Right lung (tissue), 10 donors: Measurements from ENCODE around the gene S100A11. TPM values are rescaled to one million over a fixed set of nuclear protein-coding genes. Genes with fewer than 3 reads are reported as not detected.
"Not testable (repeated sequence)": the region's sequence is repeated elsewhere in the genome, so short reads cannot be mapped to it uniquely, and the experiment has no call there.

Experiments used
- DNase-seq, 2 donors: peaks; one replicate each; pipeline ENCODE4 v3.0.0-alpha.2; 2013
- long read RNA-seq, 8 donors: transcript quantifications; one replicate each; lab custom pipeline, GENCODE V29; 2026
- polyA plus RNA-seq, 5 donors: library from polyadenylated mRNA; unstranded; fragments of 120-200 nt; gene quantifications; one replicate each; pipeline versions ENCODE4 v1.2.1 to v1.2.3, GENCODE V29; 2013; ENCODE audit warnings: inconsistent platforms in 1 of 5, low replicate concordance in 1 of 5; ENCODE audit not compliant: insufficient read length in 5 of 5, insufficient read depth in 1 of 5

S100A11 gene
- 100 to 1,000 TPM; 215 to 317 (median 226) TPM for polyA plus RNA-seq
- long read RNA-seq, donor 1, transcript S100A11-201 (3 exons, 594 nt) = major isoform, 280 of 315 reads
- long read RNA-seq, donor 1, partial matches to known transcripts = 35 of 315 reads
- long read RNA-seq, donor 1, other reads (novel, unspliced or antisense) = 0 of 315 reads
- long read RNA-seq, donor 2, transcript S100A11-201 (3 exons, 594 nt) = major isoform, 122 of 135 reads
- long read RNA-seq, donor 2, partial matches to known transcripts = 13 of 135 reads
- long read RNA-seq, donor 2, other reads (novel, unspliced or antisense) = 0 of 135 reads
- long read RNA-seq, donor 3, transcript S100A11-201 (3 exons, 594 nt) = major isoform, 160 of 173 reads
- long read RNA-seq, donor 3, partial matches to known transcripts = 13 of 173 reads
- long read RNA-seq, donor 3, other reads (novel, unspliced or antisense) = 0 of 173 reads
- long read RNA-seq, donor 4, transcript S100A11-201 (3 exons, 594 nt) = major isoform, 108 of 121 reads
- long read RNA-seq, donor 4, partial matches to known transcripts = 13 of 121 reads
- long read RNA-seq, donor 4, other reads (novel, unspliced or antisense) = 0 of 121 reads
- long read RNA-seq, donor 5, transcript S100A11-201 (3 exons, 594 nt) = major isoform, 190 of 207 reads
- long read RNA-seq, donor 5, partial matches to known transcripts = 17 of 207 reads
- long read RNA-seq, donor 5, other reads (novel, unspliced or antisense) = 0 of 207 reads
- long read RNA-seq, donor 6, transcript S100A11-201 (3 exons, 594 nt) = major isoform, 162 of 182 reads
- long read RNA-seq, donor 6, partial matches to known transcripts = 20 of 182 reads
- long read RNA-seq, donor 6, other reads (novel, unspliced or antisense) = 0 of 182 reads
- long read RNA-seq, donor 7, transcript S100A11-201 (3 exons, 594 nt) = major isoform, 152 of 160 reads
- long read RNA-seq, donor 7, partial matches to known transcripts = 8 of 160 reads
- long read RNA-seq, donor 7, other reads (novel, unspliced or antisense) = 0 of 160 reads
- long read RNA-seq, donor 8, transcript S100A11-201 (3 exons, 594 nt) = major isoform, 61 of 66 reads
- long read RNA-seq, donor 8, partial matches to known transcripts = 5 of 66 reads
- long read RNA-seq, donor 8, other reads (novel, unspliced or antisense) = 0 of 66 reads

DNA sequence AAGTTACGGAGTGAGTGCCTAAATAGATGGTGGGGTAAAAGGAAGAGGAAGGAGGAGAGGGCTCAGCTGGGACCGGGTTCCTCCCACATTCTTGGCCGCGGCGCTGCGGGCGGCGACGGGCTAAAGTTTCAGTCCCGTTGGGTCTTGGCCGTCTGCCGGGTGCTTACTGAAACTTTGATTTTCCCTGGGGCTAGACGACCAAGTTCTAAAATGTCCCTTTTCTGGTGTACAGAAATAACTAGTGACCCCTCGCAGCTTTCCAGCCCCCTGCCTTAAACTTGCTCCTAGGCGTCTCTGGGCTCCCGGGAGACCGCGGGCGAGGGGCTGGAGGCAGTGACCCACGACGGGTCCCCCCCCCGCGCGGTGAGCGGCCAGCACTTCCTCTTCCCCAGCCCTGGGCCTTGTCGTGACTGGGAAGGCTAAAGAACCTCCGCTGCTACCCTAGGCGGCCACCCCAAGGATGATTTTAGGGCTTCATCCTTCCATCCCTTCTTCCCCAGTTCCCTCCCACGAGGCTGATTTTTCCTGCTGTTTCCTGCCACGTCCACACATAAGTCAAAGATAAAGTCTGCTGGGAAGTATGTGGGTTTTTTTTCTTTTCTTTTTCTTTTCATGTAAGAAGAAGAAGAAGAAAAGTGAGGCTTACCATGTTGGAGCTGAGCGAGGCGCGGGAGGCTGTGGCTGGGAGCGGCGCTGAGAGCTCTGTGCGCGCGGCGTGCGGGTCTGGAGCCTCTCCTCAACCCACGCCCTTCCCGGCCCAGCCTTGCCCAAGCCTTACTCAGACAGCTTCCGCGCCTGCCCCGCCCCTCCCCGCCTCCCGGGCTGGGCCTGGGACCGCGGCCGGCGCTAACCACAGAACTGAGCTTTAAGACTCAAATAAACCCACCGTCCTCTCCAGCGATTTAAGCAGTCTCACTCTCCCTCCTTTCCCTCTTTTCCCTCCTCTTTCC, at the start of gene S100A11:
TSS of gene S100A11 (minus strand) at position 738 of the 950 bp plus-strand sequence. CDS start at position 649, 89 bp downstream.
- peak; percentile 78 to 79 for DNase-seq

DNA sequence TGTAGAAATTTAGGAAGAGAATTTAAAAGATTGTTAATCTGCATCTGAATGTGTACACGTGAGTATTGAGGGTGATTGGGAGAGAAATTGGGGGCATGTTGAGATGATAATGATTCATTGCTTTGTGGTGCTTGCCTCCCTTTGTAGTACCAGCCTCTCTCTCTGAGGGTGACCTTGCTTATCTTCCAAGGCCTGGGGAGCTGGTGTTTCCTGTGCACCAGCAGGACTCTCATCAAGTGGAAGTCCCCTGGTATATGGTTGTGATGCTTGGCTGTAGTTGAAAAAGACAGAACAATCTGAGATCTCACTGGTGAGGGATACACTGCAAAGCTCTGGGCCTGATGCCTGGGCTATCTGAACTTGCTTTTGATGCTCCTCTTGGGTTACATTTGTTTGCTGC, 48.0 kb upstream of the S100A11 start:
- DNase-seq = no peak

DNA sequence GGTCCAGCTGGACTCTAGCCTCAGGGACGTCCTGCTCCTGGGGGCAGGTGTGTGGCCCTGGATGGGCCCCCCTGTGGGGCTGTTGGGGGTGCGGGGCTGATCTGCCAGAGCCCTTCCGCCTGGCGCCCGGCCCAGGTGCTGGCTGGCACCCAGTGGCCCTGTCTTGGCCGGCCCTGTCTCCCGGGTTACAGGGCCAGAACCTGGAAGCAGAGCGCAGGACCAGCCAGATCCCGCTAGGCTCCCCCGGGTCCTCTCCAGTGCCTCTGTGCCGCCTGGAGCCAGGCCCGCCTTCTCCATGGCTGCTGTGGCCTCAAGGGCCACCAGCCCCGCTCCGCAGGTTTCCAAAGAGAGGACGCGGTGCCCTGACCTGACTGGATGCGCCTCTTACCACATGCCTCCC, 44.2 kb upstream of the S100A11 start:
- DNase-seq = not testable (repeated sequence)

DNA sequence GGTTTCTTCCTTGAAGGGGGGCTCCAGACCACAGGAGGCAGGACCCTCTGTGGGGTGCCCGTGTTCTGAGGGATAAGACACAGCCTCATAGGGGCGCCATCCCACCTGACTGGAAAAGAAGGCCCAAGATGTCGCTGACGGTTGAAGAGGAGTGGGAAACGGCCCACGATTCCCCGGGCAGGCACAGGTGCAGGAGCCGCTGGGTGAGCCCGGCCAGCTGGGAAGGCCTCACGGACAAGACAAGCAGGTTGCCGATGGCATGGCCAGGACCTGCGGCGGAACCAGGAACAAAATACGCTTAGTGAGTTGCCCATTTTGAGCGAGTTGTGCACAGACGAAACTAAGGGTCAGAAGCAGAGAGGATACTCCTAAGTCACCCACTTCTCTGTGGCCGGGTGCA, 43.7 kb upstream of the S100A11 start:
- DNase-seq = not testable (repeated sequence)

DNA sequence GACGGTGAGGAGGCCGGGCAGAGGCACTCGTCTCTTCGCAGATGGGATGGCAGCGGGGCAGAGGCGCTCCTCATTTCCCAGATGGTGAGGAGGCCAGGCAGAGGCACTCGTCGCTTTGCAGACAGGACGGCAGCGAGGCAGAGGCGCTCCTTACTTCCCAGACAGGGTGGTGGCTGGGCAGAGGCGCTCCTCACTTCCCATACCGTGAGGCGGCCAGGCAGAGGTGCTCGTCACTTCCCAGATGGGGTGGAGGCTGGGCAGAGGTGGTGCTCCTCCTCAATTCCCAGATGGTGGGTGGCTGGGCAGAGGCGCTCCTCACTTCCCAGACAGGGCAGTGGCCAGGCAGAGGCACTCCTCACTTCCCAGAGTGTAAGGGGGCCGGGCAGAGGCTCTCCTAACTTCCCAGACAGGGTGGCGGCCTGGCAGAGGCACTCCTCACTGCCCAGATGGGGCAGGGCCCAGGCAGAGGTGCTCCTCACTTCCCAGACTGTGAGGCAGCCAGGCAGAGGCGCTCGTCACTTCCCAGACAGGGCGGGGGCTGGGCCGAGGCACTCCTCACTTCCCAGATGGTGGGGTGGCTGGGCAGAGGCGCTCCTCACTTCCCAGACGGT, 42.1 kb upstream of the S100A11 start:
- DNase-seq = no peak

DNA sequence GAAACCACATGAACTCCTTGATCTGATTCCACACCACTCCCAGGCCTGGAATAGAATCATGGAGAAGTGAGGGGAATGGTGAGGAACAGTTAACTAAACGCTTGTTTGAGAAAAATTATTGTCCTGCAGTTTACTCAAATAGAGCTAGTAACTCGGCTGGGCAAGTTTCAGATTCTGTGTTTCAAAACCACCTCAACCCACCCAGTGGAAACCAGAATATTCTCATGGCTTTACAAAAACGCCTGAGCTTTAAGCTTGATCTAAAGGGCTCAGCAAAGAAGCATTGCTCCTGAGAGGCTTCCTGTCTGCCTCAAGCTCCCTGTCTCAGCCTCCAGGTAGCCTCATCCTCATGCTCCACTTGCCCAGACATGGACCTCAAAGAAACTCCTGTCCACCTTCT, 35.5 kb upstream of the S100A11 start:
- DNase-seq = no peak

DNA sequence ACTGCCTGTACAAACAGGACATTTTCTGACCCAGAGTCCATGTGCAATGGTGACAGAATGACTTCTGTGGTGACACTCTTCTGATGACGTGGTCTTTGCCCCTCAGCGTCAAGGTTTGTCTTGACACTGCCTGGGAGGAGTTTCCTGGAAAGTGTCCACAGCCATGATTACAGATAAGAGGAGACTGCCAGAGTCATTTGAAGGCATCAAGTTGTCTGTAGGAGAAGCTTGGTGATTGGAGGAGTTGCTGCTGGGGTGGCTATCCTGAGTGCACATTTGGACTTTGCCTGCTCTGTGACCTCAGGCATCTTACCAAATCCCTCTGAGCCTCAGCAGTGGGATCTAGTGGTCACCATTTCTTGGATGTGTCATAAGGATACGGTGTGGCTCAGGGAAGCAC, 34.3 kb upstream of the S100A11 start:
- no peak for DNase-seq

DNA sequence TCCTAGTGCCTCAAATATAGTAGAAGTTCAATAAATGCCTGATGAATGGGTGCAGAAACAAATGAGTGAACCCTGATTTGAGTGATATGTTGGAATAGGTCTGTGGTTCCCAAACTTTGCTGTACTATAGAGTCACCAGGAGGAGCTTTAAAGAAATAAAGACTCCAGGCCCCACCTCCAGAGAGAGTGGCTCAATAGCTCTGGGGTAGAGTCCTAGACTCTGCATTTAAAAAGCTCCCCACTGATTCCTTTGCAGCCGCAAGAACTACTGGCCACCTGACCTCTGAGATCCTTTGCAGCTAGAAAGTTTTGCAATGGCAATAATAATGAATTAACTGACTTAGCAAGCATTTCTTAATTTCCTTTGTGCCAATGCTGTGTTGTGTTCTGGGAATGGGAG, 31.1 kb upstream of the S100A11 start:
- no peak for DNase-seq

DNA sequence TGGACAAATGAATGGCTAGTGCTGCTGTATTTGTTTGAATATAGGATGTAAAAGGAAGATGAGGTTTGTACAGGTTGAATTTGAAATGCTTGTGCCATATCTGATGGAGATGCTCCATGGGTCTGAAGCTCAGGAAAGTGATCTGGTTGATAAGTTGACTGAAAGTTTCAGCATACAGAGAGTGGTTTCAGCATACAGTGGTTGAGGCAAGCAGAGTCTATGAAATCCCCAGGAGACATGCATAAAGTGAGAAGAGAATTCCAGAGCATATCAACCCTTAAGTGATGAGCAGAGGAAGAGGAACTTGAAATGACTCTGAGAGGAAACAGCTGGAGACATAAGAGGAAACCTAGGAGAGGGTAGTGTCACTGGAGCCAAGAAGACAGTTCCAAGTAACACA, 30.3 kb upstream of the S100A11 start:
- no peak for DNase-seq

DNA sequence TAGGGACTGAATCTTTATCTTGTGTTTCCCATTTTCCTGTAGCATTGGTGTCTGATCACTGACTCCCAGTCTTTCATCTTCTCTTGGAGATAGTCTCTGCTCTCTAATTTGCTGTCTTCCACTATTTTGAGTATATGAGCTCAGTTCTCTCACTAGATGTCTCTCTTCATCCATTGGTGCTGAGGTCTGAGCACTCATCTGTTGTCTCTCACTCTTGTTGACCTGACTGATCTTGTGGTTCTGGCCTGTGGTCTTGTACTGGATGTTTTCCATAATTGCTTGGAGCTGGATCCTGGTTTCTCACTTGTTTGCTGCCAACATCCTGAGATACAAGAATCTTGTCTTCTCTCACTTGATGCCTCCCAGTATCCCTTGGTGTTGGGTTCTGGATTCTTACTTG, 25.1 kb upstream of the S100A11 start:
- no peak for DNase-seq

DNA sequence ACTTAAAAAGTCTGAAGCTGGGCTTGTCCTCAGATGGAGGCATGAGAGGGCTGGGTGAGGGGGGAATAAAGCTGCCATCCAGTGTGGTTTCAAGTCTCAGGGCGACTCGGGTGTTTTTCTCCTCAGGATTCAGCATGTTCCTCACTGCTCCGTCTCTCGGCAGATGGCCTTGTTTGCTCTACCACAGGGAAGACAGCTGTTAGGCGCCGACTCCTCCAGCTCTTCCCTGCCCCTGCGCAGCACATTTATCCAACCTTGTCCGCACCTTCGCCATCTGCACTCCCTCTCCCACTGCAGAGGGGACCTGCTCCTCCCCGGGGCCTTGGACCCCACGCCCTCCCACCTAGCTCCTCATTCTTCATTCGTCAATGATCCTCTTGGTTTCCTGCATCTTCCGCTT, 16.6 kb upstream of the S100A11 start:
- no peak for DNase-seq

DNA sequence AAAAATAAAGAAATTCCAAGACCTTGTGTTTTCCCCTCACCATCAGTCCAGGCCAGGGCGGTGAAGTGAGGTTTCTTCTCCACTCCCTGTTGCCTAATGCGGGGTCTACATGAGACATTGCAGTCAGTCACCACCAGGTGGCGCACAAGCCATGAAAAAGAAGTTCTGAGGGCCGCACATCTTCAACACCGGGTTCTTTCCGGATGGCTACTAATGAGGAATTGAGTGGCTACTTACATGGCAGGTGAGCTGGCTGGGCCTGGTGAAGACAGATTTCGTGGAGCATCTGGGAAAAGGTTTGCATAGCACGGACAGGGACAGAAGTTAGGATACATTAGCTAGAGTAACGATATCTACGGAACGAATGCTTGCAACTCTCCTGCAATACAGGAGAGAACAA, 15.8 kb upstream of the S100A11 start:
- peak; percentile 46 to 67 for DNase-seq

DNA sequence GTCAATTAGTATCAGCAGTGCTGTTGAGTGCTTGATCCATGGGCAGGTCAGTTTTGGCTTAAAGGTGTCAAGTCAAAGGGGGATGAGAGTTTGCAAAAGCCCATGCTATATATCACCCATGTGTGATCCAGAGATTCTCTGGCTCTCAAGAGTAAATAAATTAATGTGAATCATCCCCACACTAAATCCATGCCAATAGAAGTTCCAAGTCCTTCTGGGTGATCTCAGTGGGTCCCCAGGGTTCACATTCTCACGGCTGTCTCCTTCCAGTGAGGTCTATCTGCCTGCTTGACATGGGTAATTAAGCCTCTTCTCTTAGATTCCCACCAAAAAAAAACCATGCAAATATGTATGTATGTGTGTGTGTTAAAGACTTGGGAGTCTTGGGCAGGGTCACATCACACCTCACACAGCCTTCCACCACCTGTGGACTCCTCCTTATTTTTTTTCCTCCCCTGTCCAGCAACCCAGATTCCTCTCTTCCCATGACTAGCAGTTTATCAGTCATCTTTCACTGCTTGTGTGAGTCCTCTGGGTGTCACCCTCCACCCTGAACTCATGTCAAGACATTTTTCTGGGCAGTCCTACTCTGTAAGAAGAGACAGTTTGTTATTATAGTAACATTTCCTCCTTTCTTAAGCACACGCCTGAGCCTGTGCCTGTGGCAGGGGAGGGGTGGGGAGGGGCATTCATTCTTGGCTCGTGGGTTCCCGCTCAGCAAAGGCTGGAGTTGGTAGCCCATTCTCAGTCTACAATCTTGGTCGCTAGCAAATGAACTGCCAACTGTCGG, 14.3 kb upstream of the S100A11 start:
- DNase-seq = no peak

DNA sequence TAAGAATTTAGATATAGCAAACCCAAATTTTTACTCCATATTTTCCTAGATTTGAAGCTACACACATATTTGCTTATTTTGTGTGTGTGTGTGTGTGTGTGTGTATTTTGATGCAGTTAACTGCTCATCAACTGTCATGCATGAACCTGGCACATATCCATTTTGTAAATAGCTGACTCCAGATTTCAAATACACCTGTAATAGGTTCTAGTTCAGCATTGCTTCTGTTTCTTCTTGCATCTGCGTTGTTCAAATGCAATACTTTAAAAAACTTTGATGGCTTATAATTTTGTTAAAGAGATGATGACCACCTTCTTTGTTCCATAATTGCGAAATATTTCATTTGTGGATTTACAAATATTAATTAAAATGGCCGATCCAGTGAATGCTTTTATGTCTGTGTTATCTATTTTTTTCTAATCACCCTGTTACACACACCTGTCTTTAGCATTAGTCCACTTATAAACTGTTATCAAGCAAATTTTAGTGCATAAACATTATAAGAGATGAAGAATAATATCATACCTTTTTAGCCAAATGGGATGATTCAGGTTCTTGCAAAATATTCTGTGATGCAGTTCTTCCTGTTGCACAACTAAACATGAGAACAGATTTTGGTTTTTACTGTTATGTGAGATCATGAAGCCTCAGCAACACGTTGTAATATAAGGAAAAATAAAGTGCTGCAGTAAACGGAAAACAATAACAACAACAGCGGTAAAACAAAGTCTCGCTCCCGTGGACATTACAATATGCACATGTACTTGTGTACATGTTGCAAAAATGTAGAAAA, 12.7 kb upstream of the S100A11 start:
- no peak for DNase-seq

DNA sequence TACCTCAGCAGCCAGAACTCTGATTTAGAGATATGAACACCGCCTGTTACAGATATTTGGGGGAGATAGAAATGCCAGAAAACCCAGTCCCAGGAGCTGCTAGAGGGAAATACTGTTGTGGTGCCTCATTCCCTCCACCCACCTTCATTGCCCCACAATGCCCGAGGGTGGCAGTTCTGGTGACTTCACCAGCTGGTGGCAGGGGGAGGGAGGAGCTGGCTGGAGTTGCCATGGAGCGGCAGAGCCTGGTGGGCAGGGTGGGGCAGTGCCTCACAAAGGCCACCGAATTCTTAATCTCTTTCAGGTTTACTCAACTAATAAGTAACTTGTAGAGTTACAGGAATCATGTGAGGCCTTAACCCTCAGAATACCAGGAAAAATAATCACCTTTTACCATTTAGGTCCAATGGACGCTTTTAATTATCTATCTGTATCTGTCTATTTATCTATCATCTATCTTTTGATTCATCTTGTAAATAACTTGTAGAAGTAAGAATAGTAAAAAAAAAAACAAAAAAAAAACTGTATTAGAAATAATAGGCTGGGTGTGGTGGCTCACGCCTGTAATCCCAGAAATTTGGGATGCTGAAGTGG, 11.7 kb upstream of the S100A11 start:
- no peak for DNase-seq

DNA sequence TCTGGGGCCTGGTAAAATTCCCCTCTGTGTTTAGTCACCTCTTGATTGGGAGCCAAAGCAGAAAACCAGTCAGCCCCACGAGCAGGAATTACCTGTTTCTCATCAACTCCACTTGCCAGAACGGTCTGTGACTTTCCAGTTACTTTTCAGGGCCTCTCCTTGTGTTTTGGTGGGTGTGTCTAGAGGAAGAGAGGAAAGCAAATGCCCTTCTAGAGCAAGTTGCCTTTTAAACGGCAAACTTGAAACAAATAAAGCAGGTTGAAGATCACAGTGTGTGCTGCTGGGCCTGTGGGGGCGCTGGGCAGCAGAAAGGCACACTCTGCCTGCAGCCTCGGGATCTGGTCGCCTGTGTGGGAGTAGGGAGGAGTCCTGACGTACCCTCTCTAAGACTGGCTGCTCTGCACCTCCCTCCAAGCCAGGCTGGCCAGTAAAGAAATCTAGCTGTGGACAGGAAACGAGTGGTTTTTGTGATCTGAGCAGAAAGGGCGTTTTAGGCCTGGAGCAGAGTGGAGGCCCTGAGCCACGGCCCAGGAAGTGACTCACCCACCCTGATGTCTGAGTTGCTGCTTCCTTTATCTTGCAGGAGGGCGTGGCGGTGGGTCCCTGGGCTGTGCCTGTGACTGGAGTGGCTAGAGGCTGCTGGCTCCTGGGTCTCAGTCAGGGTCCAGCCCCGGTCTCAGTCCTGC, 11.1 kb upstream of the S100A11 start:
- peak; percentile 66 to 77 for DNase-seq

DNA sequence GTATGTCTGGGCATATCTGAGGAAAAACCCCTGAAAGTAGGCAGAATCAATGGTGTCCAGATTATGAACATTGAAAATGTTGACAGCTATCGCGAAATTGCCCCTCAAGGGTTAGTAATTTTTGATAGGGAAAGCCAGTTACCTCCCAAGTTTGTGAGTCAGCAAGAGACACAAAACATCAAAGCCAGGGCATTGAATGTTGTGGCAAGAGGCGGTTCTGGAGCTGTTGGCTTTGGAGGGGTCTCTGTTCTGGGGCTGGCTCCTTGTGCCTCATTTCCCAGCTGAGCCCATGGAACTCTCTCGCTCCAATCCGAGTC, 10.6 kb upstream of the S100A11 start:
- no peak for DNase-seq

DNA sequence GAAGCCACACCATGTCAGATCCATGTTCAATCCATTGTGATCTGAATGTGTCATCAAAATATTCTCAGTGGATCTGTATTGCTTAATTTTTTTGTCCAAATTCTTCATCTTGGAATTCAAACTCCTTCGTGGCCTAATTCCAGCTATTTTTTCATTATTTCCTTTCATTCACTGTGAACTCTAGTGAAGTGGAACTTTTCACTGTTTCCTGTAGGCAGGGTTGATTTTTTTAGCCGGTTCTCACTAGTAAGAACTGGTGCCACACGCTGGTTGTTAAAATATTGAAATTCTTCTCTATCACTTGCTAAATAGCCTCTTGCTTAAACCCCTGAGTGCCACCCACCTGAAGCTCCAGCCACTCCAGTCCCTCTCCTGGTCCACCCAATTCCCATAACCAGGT, 7.6 kb upstream of the S100A11 start:
- no peak for DNase-seq
